OCI-LY1 (cell line): ENCODE measurements around the gene CSAG2.

ENCODE experiments used
- H2AFZ ChIP-seq: fragments of 200-600 bp; sonication (generic), shearing (Covaris generic); 2 replicates; pipeline ENCODE4 v1.6.0; 2014; ENCODE audit warnings: antibody characterized with exemption, mild to moderate bottlenecking, low read length
- H3F3A ChIP-seq: fragments of 200-600 bp; sonication (generic), shearing (Covaris generic); 2 replicates; pipeline ENCODE4 v1.6.0; 2014; ENCODE audit warnings: mild to moderate bottlenecking, antibody characterized with exemption, low read length, moderate library complexity; ENCODE audit not compliant: insufficient read depth
- H3K27ac ChIP-seq: fragments of 200-600 bp; sonication (generic); 2 replicates; pipeline ENCODE4 v1.5.1; 2014; ENCODE audit warnings: low read length, mixed run types, mild to moderate bottlenecking, low read depth; ENCODE audit not compliant: poor library complexity, severe bottlenecking
- H3K27me3 ChIP-seq: fragments of 200-600 bp; sonication (generic); 2 replicates; pipeline ENCODE4 v1.6.0; 2014; ENCODE audit warnings: antibody characterized with exemption, mild to moderate bottlenecking, low read length, moderate library complexity; ENCODE audit not compliant: insufficient read depth
- H3K36me3 ChIP-seq: fragments of 200-600 bp; sonication (generic); 2 replicates; pipeline ENCODE4 v1.6.1; 2014; ENCODE audit warnings: mild to moderate bottlenecking, antibody characterized with exemption, low read length, moderate library complexity, mixed read lengths; ENCODE audit not compliant: insufficient read depth
- H3K4me1 ChIP-seq: fragments of 200-600 bp; sonication (generic); 2 replicates; pipeline ENCODE4 v1.5.1; 2014; ENCODE audit warnings: mild to moderate bottlenecking, low read length, moderate library complexity; ENCODE audit not compliant: insufficient read depth, severe bottlenecking
- H3K4me2 ChIP-seq: fragments of 200-600 bp; sonication (generic), shearing (Covaris generic); 2 replicates; pipeline ENCODE4 v1.6.1; 2014; ENCODE audit warnings: low read length
- H3K4me3 ChIP-seq: fragments of 200-600 bp; sonication (generic); 2 replicates; pipeline ENCODE4 v1.5.1; 2014; ENCODE audit warnings: low read length, low read depth, mild to moderate bottlenecking, mixed read lengths; ENCODE audit not compliant: poor library complexity, severe bottlenecking
- H3K79me2 ChIP-seq: fragments of 200-600 bp; shearing (Covaris generic); 2 replicates; pipeline ENCODE4 v1.6.1; 2016; ENCODE audit warnings: mixed run types, low read length, mixed read lengths; ENCODE audit not compliant: insufficient read depth
- H3K9ac ChIP-seq: fragments of 200-600 bp; sonication (generic), shearing (Covaris generic); 2 replicates; pipeline ENCODE4 v1.6.1; 2014; ENCODE audit warnings: mild to moderate bottlenecking, low read length, mixed read lengths
- H3K9me2 ChIP-seq: fragments of 200-600 bp; sonication (generic), shearing (Covaris generic); 2 replicates; pipeline ENCODE4 v1.6.1; 2014; ENCODE audit warnings: low read depth, mild to moderate bottlenecking, low read length, mixed read lengths
- H3K9me3 ChIP-seq: fragments of 200-600 bp; shearing (Covaris generic); 2 replicates; pipeline ENCODE4 v1.6.1; 2014; ENCODE audit warnings: low read length, mixed read lengths
- H4K20me1 ChIP-seq: fragments of 200-600 bp; sonication (generic), shearing (Covaris generic); 2 replicates; pipeline ENCODE4 v1.6.0; 2016; ENCODE audit warnings: mild to moderate bottlenecking, low read length; ENCODE audit not compliant: insufficient read depth
- EZH2 ChIP-seq: fragments of 200-600 bp; sonication (generic), shearing (Covaris generic); IDR thresholded peaks from 2 replicates; pipeline ENCODE4 v1.8.0; 2017; ENCODE audit warnings: borderline replicate concordance, mixed run types, mild to moderate bottlenecking, antibody characterized with exemption, low read length, moderate library complexity, mixed read lengths
- TF ChIP-seq, protein P1 (sequence below): fragments of 200-600 bp; sonication (generic), shearing (Covaris generic); IDR thresholded peaks from 2 replicates; pipeline ENCODE4 v1.5.1; 2017; ENCODE audit warnings: mild to moderate bottlenecking, antibody characterized with exemption, low read length, moderate library complexity, mixed read lengths

Gene CSAG2

GRCh38 chrX:152663086-152663485, 46.0 kb downstream of the CSAG2 start:
- Histone ChIP-seq H2AFZ (no peak overlapping the region), H3F3A (no peaks in the 10 kb centered on the region), H3K9me3 (no peaks in the 10 kb centered on the region), H3K9ac (no peak overlapping the region), H3K4me2 (no peak overlapping the region), H3K79me2 (no peaks in the 10 kb centered on the region), H4K20me1 (no peaks in the 10 kb centered on the region), H3K9me2 (no peaks in the 10 kb centered on the region), H3K4me3 (no peak overlapping the region), H3K36me3 (no peaks in the 10 kb centered on the region), H3K27ac (no peak overlapping the region), H3K27me3 (no peaks in the 10 kb centered on the region), H3K4me1 (no peaks in the 10 kb centered on the region)
- TF ChIP-seq EZH2, result no peak
- TF ChIP-seq, protein P1, sequence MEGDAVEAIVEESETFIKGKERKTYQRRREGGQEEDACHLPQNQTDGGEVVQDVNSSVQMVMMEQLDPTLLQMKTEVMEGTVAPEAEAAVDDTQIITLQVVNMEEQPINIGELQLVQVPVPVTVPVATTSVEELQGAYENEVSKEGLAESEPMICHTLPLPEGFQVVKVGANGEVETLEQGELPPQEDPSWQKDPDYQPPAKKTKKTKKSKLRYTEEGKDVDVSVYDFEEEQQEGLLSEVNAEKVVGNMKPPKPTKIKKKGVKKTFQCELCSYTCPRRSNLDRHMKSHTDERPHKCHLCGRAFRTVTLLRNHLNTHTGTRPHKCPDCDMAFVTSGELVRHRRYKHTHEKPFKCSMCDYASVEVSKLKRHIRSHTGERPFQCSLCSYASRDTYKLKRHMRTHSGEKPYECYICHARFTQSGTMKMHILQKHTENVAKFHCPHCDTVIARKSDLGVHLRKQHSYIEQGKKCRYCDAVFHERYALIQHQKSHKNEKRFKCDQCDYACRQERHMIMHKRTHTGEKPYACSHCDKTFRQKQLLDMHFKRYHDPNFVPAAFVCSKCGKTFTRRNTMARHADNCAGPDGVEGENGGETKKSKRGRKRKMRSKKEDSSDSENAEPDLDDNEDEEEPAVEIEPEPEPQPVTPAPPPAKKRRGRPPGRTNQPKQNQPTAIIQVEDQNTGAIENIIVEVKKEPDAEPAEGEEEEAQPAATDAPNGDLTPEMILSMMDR, result no peak

DNA sequence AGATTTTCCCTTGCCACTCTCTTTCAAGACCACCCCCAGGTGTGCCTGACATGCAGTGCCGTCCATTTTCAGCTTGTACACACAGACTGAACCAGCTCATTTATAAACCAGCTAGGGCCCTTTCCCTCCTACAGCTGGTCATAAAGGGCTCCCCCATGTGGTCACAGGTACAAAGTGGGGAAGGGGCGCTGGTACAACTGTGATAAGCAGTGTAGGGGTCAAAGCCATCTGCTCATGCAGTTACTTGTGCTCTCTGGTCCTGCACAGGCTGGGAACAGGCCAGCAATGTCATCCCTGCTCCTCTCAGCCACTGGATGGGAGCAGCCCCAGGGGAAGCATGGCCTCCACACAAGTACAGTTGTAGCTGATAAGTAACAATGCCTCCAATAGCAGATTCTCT, 50.8 kb downstream of the CSAG2 start:
- H3K9me2 ChIP-seq, result no peaks in the 10 kb centered on the region
- H3F3A ChIP-seq, result no peaks in the 10 kb centered on the region
- no peak overlapping the region for H3K9ac ChIP-seq
- H3K9me3 ChIP-seq, result no peaks in the 10 kb centered on the region
- H2AFZ ChIP-seq, result no peak overlapping the region
- no peaks in the 10 kb centered on the region for H3K4me1 ChIP-seq
- no peak overlapping the region for H3K27ac ChIP-seq
- no peak overlapping the region for H3K4me2 ChIP-seq
- no peaks in the 10 kb centered on the region for H3K79me2 ChIP-seq
- no peaks in the 10 kb centered on the region for H3K36me3 ChIP-seq
- H3K4me3 ChIP-seq, result no peak overlapping the region
- TF ChIP-seq, protein P1, result peak; percentile 34; the same call in 1 of the 2 replicates
- TF ChIP-seq EZH2, result no peak
- H4K20me1 ChIP-seq, result no peaks in the 10 kb centered on the region
- no peaks in the 10 kb centered on the region for H3K27me3 ChIP-seq
